Myocyte (in vitro differentiated cells): ENCODE results near the gene FOXJ1. TPM values are rescaled to one million over a fixed set of nuclear protein-coding genes. Genes with fewer than 3 reads are reported as not detected.

Source experiments
- DNase-seq: peaks from one replicate; pipeline ENCODE4 v3.0.0-alpha.2; 2012; ENCODE audit warnings: low read depth
- microRNA-seq: library from miRNA; unstranded; fragments of <30 nt; microRNA quantifications from one replicate; pipeline ENCODE4, GENCODE V29; 2016
- total RNA-seq: library from RNA; depleted of rRNA; stranded (reverse); fragments of >200 nt; gene quantifications from 2 replicates; pipeline ENCODE4 v1.2.3, GENCODE V29; 2014

FOXJ1 gene
- total RNA-seq, 1 donor from 2014 or later: not detected

GRCh38 chr17:76092526-76093413 lies 48.3 kb downstream of the FOXJ1 start:
- peak; percentile 65 for DNase-seq

DNA sequence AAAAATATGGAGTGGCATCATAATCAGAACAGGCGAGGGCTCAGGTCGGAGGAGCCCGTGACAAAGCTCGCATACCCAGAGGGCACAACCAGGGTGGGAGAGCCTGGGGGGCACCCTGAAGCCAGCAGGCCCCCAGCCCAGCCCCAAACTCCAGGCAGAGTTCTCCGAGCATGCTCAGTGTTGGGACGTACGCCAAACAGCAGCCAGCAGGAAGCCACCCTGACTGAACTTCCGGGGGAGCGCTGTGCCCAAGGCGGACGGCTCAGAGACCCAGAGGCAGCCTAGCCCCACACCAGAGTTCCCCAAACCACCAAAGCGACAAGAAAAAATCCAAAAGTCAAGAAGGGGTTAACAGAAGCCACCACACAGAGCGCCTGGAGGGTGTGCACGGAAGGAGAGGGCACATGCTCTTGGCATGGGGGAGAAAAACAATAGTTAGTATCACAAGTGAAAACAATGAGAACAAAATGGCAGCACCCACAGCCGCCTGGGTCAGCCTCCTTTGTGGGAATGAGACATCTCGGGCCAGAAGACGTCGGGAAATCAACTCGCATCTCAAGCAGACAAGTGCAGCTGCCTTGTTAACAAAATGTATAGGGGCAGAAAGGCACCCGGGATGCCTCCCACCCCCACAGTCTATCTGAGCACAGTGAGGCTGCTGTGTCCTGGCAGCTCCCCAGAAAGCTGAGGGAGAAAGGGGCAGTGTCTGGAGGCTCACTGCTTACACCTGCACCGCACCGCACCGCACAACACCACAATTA lies 49.3 kb downstream of the FOXJ1 start:
- no peak for DNase-seq

GRCh38 chr17:76090517-76091129 lies 50.4 kb downstream of the FOXJ1 start:
- no peak for DNase-seq

DNA sequence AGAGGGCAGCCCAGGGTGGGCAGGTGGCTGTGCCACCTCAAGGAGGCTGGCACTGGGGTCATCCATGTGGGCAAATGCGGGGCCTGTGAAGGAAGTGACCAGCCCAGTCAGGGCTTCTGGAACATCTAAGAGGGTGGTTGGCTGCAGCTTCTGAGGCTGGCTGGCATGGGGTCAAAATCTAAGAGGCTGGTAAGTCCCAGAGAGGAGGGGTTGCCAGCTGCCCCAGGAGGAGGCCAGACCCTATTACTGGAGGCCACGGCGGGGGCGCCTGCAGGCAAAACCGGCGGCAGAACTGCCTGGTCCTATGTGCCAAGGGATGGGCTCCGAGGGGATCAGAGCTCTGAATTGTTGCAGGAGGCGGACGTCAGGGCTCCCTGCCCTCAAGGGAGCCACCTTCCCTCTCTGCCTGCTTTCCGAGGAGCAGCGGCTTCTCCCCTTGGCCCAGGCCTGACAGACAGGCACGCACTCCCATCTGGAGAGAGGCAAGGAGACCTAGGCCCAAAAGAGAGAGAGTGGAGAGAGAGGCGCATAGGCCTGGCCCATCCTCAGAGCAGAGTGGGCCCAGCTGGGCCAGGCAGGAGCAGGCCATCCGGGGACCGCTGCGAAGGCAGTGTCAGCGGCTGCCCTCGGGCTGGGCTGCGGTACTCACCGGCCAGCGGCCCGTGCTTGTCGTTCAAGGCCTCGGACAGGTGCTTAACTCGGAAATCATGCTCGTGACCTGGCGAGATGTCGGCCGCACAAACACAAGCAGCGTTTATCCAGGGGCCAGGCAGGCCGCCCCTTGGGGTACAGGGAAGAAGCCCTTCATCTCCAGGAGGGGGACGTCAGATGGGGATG lies 51.1 kb downstream of the FOXJ1 start:
- no peak for DNase-seq

- no peak for DNase-seq
These were observed 52.0 kb downstream of the FOXJ1 start for GRCh38 chr17:76088868-76089576.

DNA sequence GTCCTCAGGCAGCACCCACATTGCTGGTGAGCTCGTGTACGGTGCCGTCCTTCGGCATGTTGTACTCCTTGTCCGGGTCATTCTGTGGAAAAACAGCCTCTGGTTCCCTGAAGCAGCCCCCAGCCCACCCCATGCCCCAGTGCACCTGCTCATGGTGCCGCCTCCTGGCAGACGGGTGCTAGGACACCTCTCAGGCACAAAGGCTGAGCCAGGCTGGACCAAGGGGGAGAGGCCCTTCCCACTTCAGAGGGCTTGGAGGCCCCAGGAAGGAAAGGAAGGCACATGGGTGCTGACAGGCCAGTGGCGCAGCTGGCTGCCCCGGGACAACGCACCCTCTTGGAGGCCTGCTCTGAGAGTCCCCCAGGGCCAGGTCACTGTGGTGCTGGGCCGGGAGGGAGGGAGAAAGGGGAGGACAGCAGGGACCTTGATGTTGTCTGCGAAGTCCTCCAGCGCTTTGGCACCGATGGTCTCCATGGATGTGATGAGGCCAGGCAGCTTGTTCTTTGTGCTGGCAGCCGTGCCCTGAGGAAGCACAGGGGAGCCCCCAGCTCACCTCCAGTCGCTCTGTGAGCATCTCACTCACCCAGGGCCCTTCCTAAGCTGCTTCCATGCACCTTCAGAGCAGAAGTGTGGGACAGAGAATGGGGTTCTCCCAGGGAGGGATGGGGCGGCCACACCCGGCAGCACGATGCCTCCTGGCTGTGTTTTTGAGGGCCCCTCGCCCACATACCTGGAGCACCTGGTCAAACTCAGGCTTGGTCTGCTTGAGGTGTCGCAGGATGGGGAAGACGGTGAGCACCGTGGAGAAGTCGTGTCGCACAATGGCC lies 52.8 kb downstream of the FOXJ1 start:
- DNase-seq: no peak

GRCh38 chr17:76087531-76087930 lies 53.5 kb downstream of the FOXJ1 start:
- no peak for DNase-seq

DNA sequence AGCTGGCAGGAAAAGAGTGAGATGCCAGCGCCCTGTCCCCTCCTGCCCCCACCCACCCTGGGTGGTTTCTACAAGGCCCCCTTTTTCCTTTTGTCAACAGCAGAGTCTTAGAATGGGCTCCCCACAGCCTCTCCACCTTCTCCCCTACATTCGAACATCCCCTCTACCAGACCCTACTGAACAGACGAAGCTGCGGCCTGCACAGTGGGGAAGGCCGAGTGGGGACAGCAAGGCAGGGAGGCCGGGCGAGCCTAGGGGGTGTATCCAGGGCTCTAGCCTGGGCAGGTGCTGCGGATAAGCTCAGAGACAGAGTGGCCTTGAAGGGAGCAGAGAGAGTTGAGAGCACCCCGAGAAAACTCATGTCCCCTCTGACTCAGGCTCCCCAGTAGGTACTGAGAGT lies 54.7 kb downstream of the FOXJ1 start:
- no peak for DNase-seq

Small RNA genes lying within 50 kb of the gene (microRNA-seq; reads per million reads assigned to microRNA genes)
- gene MIR6868: 3.4 reads per million, percentile 15 among the genes with 10 or more reads in this experiment

Other genes with a start within 250 kb of the FOXJ1 start
- gene TRIM65, start 244.3 kb downstream of the FOXJ1 start, total RNA-seq: 22.8 and 25.3 TPM in 2 replicates
- gene MRPL38, start 236.4 kb downstream of the FOXJ1 start, total RNA-seq: 38.2 and 43.4 TPM in 2 replicates
- 7.8 and 10.4 TPM in 2 replicates for gene FBF1, start 200.2 kb downstream of the FOXJ1 start, total RNA-seq
- gene ACOX1, start 162.1 kb downstream of the FOXJ1 start, total RNA-seq: 41.5 and 42.3 TPM in 2 replicates
- 16.7 and 18.3 TPM in 2 replicates for gene TEN1, start 162.0 kb downstream of the FOXJ1 start, total RNA-seq
- 3.6 and 4.9 TPM in 2 replicates for gene CDK3, start 140.4 kb downstream of the FOXJ1 start, total RNA-seq
- not detected in 2 replicates for gene EVPL, start 113.9 kb downstream of the FOXJ1 start, total RNA-seq
- 32.5 and 41.7 TPM in 2 replicates for gene SRP68, start 68.7 kb downstream of the FOXJ1 start, total RNA-seq
- not detected in 2 replicates for gene GALR2, start 66.5 kb downstream of the FOXJ1 start, total RNA-seq
- gene ZACN, start 62.1 kb downstream of the FOXJ1 start, total RNA-seq: not detected in 2 replicates
- gene EXOC7, start 37.5 kb downstream of the FOXJ1 start, total RNA-seq: 86.2 and 104 TPM in 2 replicates
- 6.0 and 7.1 TPM in 2 replicates for gene RNF157, start 99.2 kb upstream of the FOXJ1 start, total RNA-seq
- gene UBALD2, start 124.1 kb upstream of the FOXJ1 start, total RNA-seq: 5.1 and 5.4 TPM in 2 replicates
- 1.7 and 2.6 TPM in 2 replicates for gene QRICH2, start 167.0 kb upstream of the FOXJ1 start, total RNA-seq
- gene PRPSAP1, start 212.7 kb upstream of the FOXJ1 start, total RNA-seq: 37.4 and 58.5 TPM in 2 replicates
- gene SPHK1, start 243.4 kb upstream of the FOXJ1 start, total RNA-seq: 9.0 and 11.1 TPM in 2 replicates